Kidney epithelial cell (primary cell): ENCODE results near the gene MSLN. TPM values are rescaled to one million over a fixed set of nuclear protein-coding genes. Genes with fewer than 3 reads are reported as not detected.
A peak's percentile ranks its signal among the peaks of the same experiment; 100 is the strongest.

ENCODE experiments used
- DNase-seq: peaks from one replicate; pipeline ENCODE4 v3.0.0-alpha.2; 2010; ENCODE audit warnings: low read depth
- H3K27me3 ChIP-seq: 2 replicates; pipeline ENCODE4 v1.6.0; 2011; ENCODE audit warnings: low read length; ENCODE audit not compliant: control insufficient read depth, insufficient read depth
- H3K36me3 ChIP-seq: 2 replicates; pipeline ENCODE4 v1.5.1; 2011; ENCODE audit warnings: low read length; ENCODE audit not compliant: control insufficient read depth, insufficient read depth
- H3K4me3 ChIP-seq: 2 replicates; pipeline ENCODE4 v1.5.1; 2011; ENCODE audit warnings: low read depth, mild to moderate bottlenecking, control low read depth, low read length
- CTCF ChIP-seq: IDR thresholded peaks from 2 replicates; pipeline ENCODE4 v1.5.1; 2011; ENCODE audit warnings: mild to moderate bottlenecking, moderate library complexity, low read length, control low read depth, inconsistent platforms; ENCODE audit not compliant: insufficient read depth, poor library complexity, severe bottlenecking
- total RNA-seq: library from RNA; depleted of rRNA; stranded (reverse); fragments of >200 nt; gene quantifications from 2 replicates; pipeline ENCODE4 v1.2.3, GENCODE V29; 2015

Gene MSLN
- total RNA-seq, 1 donor from 2014 or later: 8.6 TPM

GRCh38 chr16:813204-813915 is 52.8 kb downstream of the MSLN start:
- H3K27me3 ChIP-seq: peaks cover 38% of the 10 kb centered on the region
- H3K36me3 ChIP-seq: no peaks in the 10 kb centered on the region
- H3K4me3 ChIP-seq: no peak overlapping the region
- no peak for DNase-seq
- peak; percentile 60 for TF ChIP-seq CTCF

GRCh38 chr16:813916-814412 is 53.4 kb downstream of the MSLN start:
- TF ChIP-seq CTCF: no peak
- Histone ChIP-seq H3K27me3 (peaks cover 41% of the 10 kb centered on the region), H3K4me3 (no peak overlapping the region), H3K36me3 (no peaks in the 10 kb centered on the region)
- DNase-seq: no peak

GRCh38 chr16:814974-815373 is 54.4 kb downstream of the MSLN start:
- Histone ChIP-seq H3K27me3 (peaks cover 41% of the 10 kb centered on the region), H3K4me3 (no peak overlapping the region), H3K36me3 (no peaks in the 10 kb centered on the region)
- DNase-seq: no peak
- TF ChIP-seq CTCF: no peak

- Histone ChIP-seq H3K36me3 (no peaks in the 10 kb centered on the region), H3K27me3 (peaks cover 41% of the 10 kb centered on the region), H3K4me3 (no peak overlapping the region)
- DNase-seq: no peak
- no peak for TF ChIP-seq CTCF
Observed at GRCh38 chr16:815861-816260, 55.3 kb downstream of the MSLN start.

- no peak for DNase-seq
- Histone ChIP-seq H3K27me3 (peaks cover 37% of the 10 kb centered on the region), H3K4me3 (no peak overlapping the region), H3K36me3 (no peaks in the 10 kb centered on the region)
- no peak for TF ChIP-seq CTCF
Observed at GRCh38 chr16:817001-817906, 56.7 kb downstream of the MSLN start.
